ENCODE measurements around the gene HNRNPA2B1. TPM values are rescaled to one million over a fixed set of nuclear protein-coding genes. Genes with fewer than 3 reads are reported as not detected.

The HNRNPA2B1 gene
- total RNA-seq, 1 donor from 2014 or later, result 62.7 TPM

GRCh38 chr7:26233902-26234511 is 33.5 kb upstream of the HNRNPA2B1 start:
- Histone ChIP-seq H3K36me3 (ENCODE audit: control insufficient read depth, insufficient read depth, low read length) (no peaks in the 10 kb centered on the region), H3K27me3 (ENCODE audit: control insufficient read depth, insufficient read depth, low read length) (no peaks in the 10 kb centered on the region), H3K4me3 (ENCODE audit: low read depth, low read length) (no peak overlapping the region)
- DNase-seq (ENCODE audit: low read depth), result no peak
- no peak for FAIRE-seq
- no peak for TF ChIP-seq CTCF (IDR thresholded peaks at IDR 0.05; ENCODE audit: insufficient read depth, low read length, severe bottlenecking)

- TF ChIP-seq CTCF (IDR thresholded peaks at IDR 0.05; ENCODE audit: insufficient read depth, low read length, severe bottlenecking), result no peak
- no peak for FAIRE-seq
- DNase-seq (ENCODE audit: low read depth), result no peak
Observed at GRCh38 chr7:26227987-26228386, 27.4 kb upstream of the HNRNPA2B1 start.

GRCh38 chr7:26224359-26224758 is 23.8 kb upstream of the HNRNPA2B1 start:
- DNase-seq (ENCODE audit: low read depth) (no peak), FAIRE-seq (no peak)
- Histone ChIP-seq H3K36me3 (ENCODE audit: control insufficient read depth, insufficient read depth, low read length) (no peaks in the 10 kb centered on the region), H3K4me3 (ENCODE audit: low read depth, low read length) (no peak overlapping the region), H3K27me3 (ENCODE audit: control insufficient read depth, insufficient read depth, low read length) (no peaks in the 10 kb centered on the region)
- TF ChIP-seq CTCF (IDR thresholded peaks at IDR 0.05; ENCODE audit: insufficient read depth, low read length, severe bottlenecking), result no peak

More at GRCh38 chr7:26227987-26228386, 27.4 kb upstream of the HNRNPA2B1 start:
- Histone ChIP-seq H3K27me3 (ENCODE audit: control insufficient read depth, insufficient read depth, low read length) (no peaks in the 10 kb centered on the region), H3K36me3 (ENCODE audit: control insufficient read depth, insufficient read depth, low read length) (no peaks in the 10 kb centered on the region), H3K4me3 (ENCODE audit: low read depth, low read length) (no peak overlapping the region)

- no peak for DNase-seq (ENCODE audit: low read depth)
- Histone ChIP-seq H3K27me3 (ENCODE audit: control insufficient read depth, insufficient read depth, low read length) (no peaks in the 10 kb centered on the region), H3K4me3 (ENCODE audit: low read depth, low read length) (no peak overlapping the region), H3K36me3 (ENCODE audit: control insufficient read depth, insufficient read depth, low read length) (no peaks in the 10 kb centered on the region)
- no peak for TF ChIP-seq CTCF (IDR thresholded peaks at IDR 0.05; ENCODE audit: insufficient read depth, low read length, severe bottlenecking)
- FAIRE-seq, result no peak
Observed at GRCh38 chr7:26216049-26216448, 15.5 kb upstream of the HNRNPA2B1 start.

- H3K27me3 ChIP-seq (ENCODE audit: control insufficient read depth, insufficient read depth, low read length), result no peaks in the 10 kb centered on the region
- H3K4me3 ChIP-seq (ENCODE audit: low read depth, low read length), result no peak overlapping the region
- DNase-seq (ENCODE audit: low read depth) (no peak), FAIRE-seq (no peak)
- H3K36me3 ChIP-seq (ENCODE audit: control insufficient read depth, insufficient read depth, low read length), result peaks cover 4% of the 10 kb centered on the region
- no peak for TF ChIP-seq CTCF (IDR thresholded peaks at IDR 0.05; ENCODE audit: insufficient read depth, low read length, severe bottlenecking)
Observed at GRCh38 chr7:26213807-26214515, 13.4 kb upstream of the HNRNPA2B1 start.

Data from bronchial epithelial cell (primary cell).